HCT116 (cell line): ENCODE data around the gene SLC6A19. TPM values are rescaled to one million over a fixed set of nuclear protein-coding genes. Genes with fewer than 3 reads are reported as not detected.

Source experiments
- ATF3 ChIP-seq: IDR thresholded peaks from 2 replicates; pipeline ENCODE4 v1.6.1; 2012
- CTCF ChIP-seq, 3 experiments: fragments of 200-600 bp in 1 of 3; sonication (generic) in 1 of 3; IDR thresholded peaks in 2 of 3; conservative IDR thresholded peaks in 1 of 3; 2 replicates each; pipeline ENCODE4 v1.5.1; 2012 to 2017; ENCODE audit warnings: low read depth in 2 of 3, low read length in 2 of 3, antibody characterized with exemption in 1 of 3, borderline replicate concordance in 1 of 3, control low read depth in 1 of 3, mild to moderate bottlenecking in 1 of 3, mixed read lengths in 1 of 3, mixed run types in 1 of 3, moderate library complexity in 1 of 3; ENCODE audit not compliant: insufficient read depth in 1 of 3
- EGR1 ChIP-seq: IDR thresholded peaks from 2 replicates; pipeline ENCODE4 v1.6.1; 2012; ENCODE audit warnings: low read depth
- EZH2 ChIP-seq: fragments of 200-600 bp; sonication (generic); IDR thresholded peaks from 2 replicates; pipeline ENCODE4 v1.6.1; 2017; ENCODE audit warnings: antibody characterized with exemption, mixed run types
- JUND ChIP-seq: IDR thresholded peaks from 2 replicates; pipeline ENCODE4 v1.6.1; 2012
- RAD21 ChIP-seq: IDR thresholded peaks from 2 replicates; pipeline ENCODE4 v1.6.1; 2012; ENCODE audit warnings: low read depth, mild to moderate bottlenecking
- REST ChIP-seq: IDR thresholded peaks from 2 replicates; pipeline ENCODE4 v1.6.1; 2012; ENCODE audit warnings: low read depth
- SP1 ChIP-seq: IDR thresholded peaks from 2 replicates; pipeline ENCODE4 v1.6.1; 2012; ENCODE audit warnings: low read depth
- ZFX ChIP-seq: fragments of 450-650 bp; IDR thresholded peaks from 2 replicates; pipeline ENCODE4 v1.6.1; 2017
- ZNF274 ChIP-seq: fragments of 200-500 bp; sonication (Bioruptor generic); IDR thresholded peaks from 2 replicates; pipeline ENCODE4 v1.6.1; 2014; ENCODE audit warnings: mild to moderate bottlenecking, low read depth, low read length, inconsistent platforms
- total RNA-seq: library from RNA; stranded (reverse); gene quantifications from one replicate; pipeline ENCODE4 v1.2.1, GENCODE V29; 2021; ENCODE audit not compliant: unreplicated experiment

Gene SLC6A19
- total RNA-seq, 1 experiment from 2014 or later: not detected

GRCh38 chr5:1216211-1216917, 15.0 kb downstream of the SLC6A19 start (continued):
- TF ChIP-seq CTCF (IDR thresholded peaks at IDR 0.05 in 2 of 3, conservative IDR thresholded peaks at IDR 0.05 in 1 of 3; ENCODE audit: borderline replicate concordance in 1 of 3, insufficient read depth in 1 of 3, low read depth in 2 of 3, low read length in 2 of 3) (no peak), RAD21 (no peak), EGR1 (no peak), EZH2 (no peak), SP1 (no peak), ZNF274 (no peak), REST (no peak), JUND (no peak), ATF3 (no peak), ZFX (no peak)
